Measurements from ENCODE around the gene TEX29.

The TEX29 gene

GRCh38 chr13:111347438-111347837 lies 27.0 kb downstream of the TEX29 start:
- no peak overlapping the region for H3K4me2 ChIP-seq (ENCODE audit: low read length)
- H3K4me3 ChIP-seq (ENCODE audit: low read depth, low read length, poor library complexity, severe bottlenecking): no peak overlapping the region
- H3K9me2 ChIP-seq (ENCODE audit: low read depth, low read length): no peaks in the 10 kb centered on the region
- no peaks in the 10 kb centered on the region for H3K36me3 ChIP-seq (ENCODE audit: insufficient read depth, low read length)
- H4K20me1 ChIP-seq (ENCODE audit: insufficient read depth, low read length): no peaks in the 10 kb centered on the region
- no peaks in the 10 kb centered on the region for H3K9me3 ChIP-seq (ENCODE audit: low read length)
- TF ChIP-seq CTCF (IDR thresholded peaks at IDR 0.05; ENCODE audit: low read length) (no peak), EZH2 (IDR thresholded peaks at IDR 0.05; ENCODE audit: borderline replicate concordance, low read length) (no peak)
- H3K9ac ChIP-seq (ENCODE audit: low read length): no peak overlapping the region
- H3K27ac ChIP-seq (ENCODE audit: low read depth, low read length, poor library complexity, severe bottlenecking): no peak overlapping the region
- no peaks in the 10 kb centered on the region for H3K27me3 ChIP-seq (ENCODE audit: insufficient read depth, low read length)
- no peak overlapping the region for H2AFZ ChIP-seq (ENCODE audit: low read length)
- no peaks in the 10 kb centered on the region for H3F3A ChIP-seq (ENCODE audit: insufficient read depth, low read length)
- H3K4me1 ChIP-seq (ENCODE audit: insufficient read depth, low read length, severe bottlenecking): no peaks in the 10 kb centered on the region
- no peaks in the 10 kb centered on the region for H3K79me2 ChIP-seq (ENCODE audit: insufficient read depth, low read length)

GRCh38 chr13:111353508-111353907 lies 33.1 kb downstream of the TEX29 start:
- Histone ChIP-seq H3K4me2 (ENCODE audit: low read length) (no peak overlapping the region), H3K9ac (ENCODE audit: low read length) (no peak overlapping the region)

GRCh38 chr13:111354789-111355188 lies 34.3 kb downstream of the TEX29 start:
- no peaks in the 10 kb centered on the region for H3K9me2 ChIP-seq (ENCODE audit: low read depth, low read length)
- no peaks in the 10 kb centered on the region for H3K9me3 ChIP-seq (ENCODE audit: low read length)
- TF ChIP-seq EZH2 (IDR thresholded peaks at IDR 0.05; ENCODE audit: borderline replicate concordance, low read length): no peak
- no peak for TF ChIP-seq CTCF (IDR thresholded peaks at IDR 0.05; ENCODE audit: low read length)
- H3K4me1 ChIP-seq (ENCODE audit: insufficient read depth, low read length, severe bottlenecking): no peaks in the 10 kb centered on the region
- H3K9ac ChIP-seq (ENCODE audit: low read length): no peak overlapping the region
- H3F3A ChIP-seq (ENCODE audit: insufficient read depth, low read length): no peaks in the 10 kb centered on the region
- H3K79me2 ChIP-seq (ENCODE audit: insufficient read depth, low read length): no peaks in the 10 kb centered on the region
- H4K20me1 ChIP-seq (ENCODE audit: insufficient read depth, low read length): no peaks in the 10 kb centered on the region
- H3K36me3 ChIP-seq (ENCODE audit: insufficient read depth, low read length): no peaks in the 10 kb centered on the region
- no peak overlapping the region for H3K4me2 ChIP-seq (ENCODE audit: low read length)
- no peak overlapping the region for H3K4me3 ChIP-seq (ENCODE audit: low read depth, low read length, poor library complexity, severe bottlenecking)
- no peaks in the 10 kb centered on the region; the same call in 1 of the 2 replicates for H3K27me3 ChIP-seq (ENCODE audit: insufficient read depth, low read length)
- no peak overlapping the region for H2AFZ ChIP-seq (ENCODE audit: low read length)
- no peak overlapping the region for H3K27ac ChIP-seq (ENCODE audit: low read depth, low read length, poor library complexity, severe bottlenecking)

More at GRCh38 chr13:111353508-111353907, 33.1 kb downstream of the TEX29 start:
- Histone ChIP-seq H3K27me3 (ENCODE audit: insufficient read depth, low read length) (no peaks in the 10 kb centered on the region; the same call in 1 of the 2 replicates), H3K9me3 (ENCODE audit: low read length) (no peaks in the 10 kb centered on the region), H3K27ac (ENCODE audit: low read depth, low read length, poor library complexity, severe bottlenecking) (no peak overlapping the region), H3K4me3 (ENCODE audit: low read depth, low read length, poor library complexity, severe bottlenecking) (no peak overlapping the region), H4K20me1 (ENCODE audit: insufficient read depth, low read length) (no peaks in the 10 kb centered on the region), H3K9me2 (ENCODE audit: low read depth, low read length) (no peaks in the 10 kb centered on the region), H2AFZ (ENCODE audit: low read length) (no peak overlapping the region), H3F3A (ENCODE audit: insufficient read depth, low read length) (no peaks in the 10 kb centered on the region), H3K36me3 (ENCODE audit: insufficient read depth, low read length) (no peaks in the 10 kb centered on the region), H3K79me2 (ENCODE audit: insufficient read depth, low read length) (no peaks in the 10 kb centered on the region), H3K4me1 (ENCODE audit: insufficient read depth, low read length, severe bottlenecking) (no peaks in the 10 kb centered on the region)
- TF ChIP-seq EZH2 (IDR thresholded peaks at IDR 0.05; ENCODE audit: borderline replicate concordance, low read length) (no peak), CTCF (IDR thresholded peaks at IDR 0.05; ENCODE audit: low read length) (no peak)

Data from OCI-LY1 (cell line).